A549 (cell line): ENCODE measurements around the gene COX5A. TPM values are rescaled to one million over a fixed set of nuclear protein-coding genes. Genes with fewer than 3 reads are reported as not detected.

Source experiments
- ATAC-seq, 2 experiments: fragments of 200-7000 bp in 1 of 2; fragments of >200 bp in 1 of 2; cut with Nextera tagmentation in 1 of 2; cut with Tn5 transposase in 1 of 2; 3 replicates each; pipeline versions ENCODE4 v1.8.0 to v1.9.1; 2018 to 2020; ENCODE audit warnings: mild to moderate bottlenecking in 1 of 2, moderate library complexity in 1 of 2
- CTCF ChIA-PET: fragments of 300-600 bp; sonication (Branson Sonifier 250); formaldehyde crosslinking; extraction: SDS; loops from one replicate; lab custom pipeline; 2021; ENCODE audit warnings: antibody characterized with exemption, inconsistent platforms; lab: Yijun Ruan, JAX
- POLR2A ChIA-PET: fragments of 350-600 bp; formaldehyde crosslinking; extraction: SDS; loops from one replicate; lab custom pipeline; 2021; ENCODE audit warnings: antibody characterized with exemption, inconsistent platforms; lab: Yijun Ruan, JAX
- DNase-seq, 2 experiments: peaks; one replicate each; pipeline versions ENCODE4 v3.0.0 to v3.0.0-alpha.2; 2011 to 2016; ENCODE audit warnings: low read depth in 1 of 2, low spot score in 1 of 2
- FAIRE-seq: peaks from 2 replicates; lab custom pipeline; 2011; peaks lifted over from hg19 to GRCh38; lab: Jason Lieb, UNC
- H3K27ac ChIP-seq, 2 experiments: fragments of >200 bp; sonication (Bioruptor Twin); formaldehyde crosslinking; 3 replicates each; pipeline ENCODE4 v1.5.1; 2016 to 2017
- H3K4me1 ChIP-seq: fragments of >200 bp; sonication (Bioruptor Twin); formaldehyde crosslinking; 3 replicates; pipeline ENCODE4 v1.6.1; 2016
- H3K4me2 ChIP-seq: fragments of >200 bp; sonication (Bioruptor Twin); formaldehyde crosslinking; 3 replicates; pipeline ENCODE4 v1.6.1; 2016
- H3K4me3 ChIP-seq: fragments of >200 bp; sonication (Bioruptor Twin); formaldehyde crosslinking; 3 replicates; pipeline ENCODE4 v1.5.1; 2016
- H3K9me3 ChIP-seq: fragments of >200 bp; sonication (Bioruptor Twin); formaldehyde crosslinking; 3 replicates; pipeline ENCODE4 v1.6.1; 2016
- BCL3 ChIP-seq: fragments of >200 bp; sonication (Bioruptor Twin); formaldehyde crosslinking; IDR thresholded peaks from 3 replicates; pipeline ENCODE4 v1.6.1; 2016
- BHLHE40 ChIP-seq: IDR thresholded peaks from 2 replicates; pipeline ENCODE4 v1.6.1; 2012; ENCODE audit warnings: low read depth, low read length, inconsistent platforms
- CBX2 ChIP-seq: fragments of 200-600 bp; sonication (generic); IDR thresholded peaks from 2 replicates; pipeline ENCODE4 v1.6.1; 2016; ENCODE audit warnings: low read depth, mild to moderate bottlenecking, borderline replicate concordance
- CBX8 ChIP-seq: fragments of 200-600 bp; sonication (generic); IDR thresholded peaks from 2 replicates; pipeline ENCODE4 v1.6.1; 2016
- CEBPB ChIP-seq, 2 experiments: fragments of >200 bp in 1 of 2; sonication (Bioruptor Twin) in 1 of 2; formaldehyde crosslinking in 1 of 2; IDR thresholded peaks; 2 replicates each; pipeline ENCODE4 v1.6.1; 2012 to 2016
- CHD2 ChIP-seq: fragments of 150-350 bp; IDR thresholded peaks from 2 replicates; pipeline ENCODE4 v1.6.1; 2014; ENCODE audit warnings: low read length; ENCODE audit not compliant: partially characterized antibody
- CHD4 ChIP-seq: fragments of 200-600 bp; sonication (generic); IDR thresholded peaks from 2 replicates; pipeline ENCODE4 v1.6.1; 2016; ENCODE audit warnings: antibody characterized with exemption, mild to moderate bottlenecking, borderline replicate concordance
- EHF ChIP-seq: fragments of 250-450 bp; sonication (Bioruptor Pico); IDR thresholded peaks from 2 replicates; pipeline ENCODE4 v1.5.0; 2020; ENCODE audit warnings: mild to moderate bottlenecking
- FOSB ChIP-seq: fragments of 250-450 bp; sonication (Bioruptor Pico); IDR thresholded peaks from 2 replicates; pipeline ENCODE4 v1.5.0; 2020; ENCODE audit warnings: mild to moderate bottlenecking, moderate library complexity
- FOSL2 ChIP-seq, 2 experiments: fragments of 450-650 bp in 1 of 2; fragments of >200 bp in 1 of 2; sonication (Bioruptor Twin) in 1 of 2; formaldehyde crosslinking; IDR thresholded peaks; 2 replicates each; pipeline versions ENCODE4 v1.5.0 to v1.6.1; 2016 to 2020; ENCODE audit warnings: mild to moderate bottlenecking in 1 of 2, moderate library complexity in 1 of 2
- GATA3 ChIP-seq: IDR thresholded peaks from 2 replicates; pipeline ENCODE4 v1.6.1; 2012; ENCODE audit warnings: borderline replicate concordance
- HOXB13 ChIP-seq: fragments of 250-450 bp; sonication (Bioruptor Pico); IDR thresholded peaks from 2 replicates; pipeline ENCODE4 v1.5.0; 2020; ENCODE audit warnings: low read depth, mild to moderate bottlenecking, moderate library complexity
- HOXB5 ChIP-seq: fragments of 250-450 bp; sonication (Bioruptor Pico); IDR thresholded peaks from 2 replicates; pipeline ENCODE4 v1.5.0; 2020; ENCODE audit warnings: mild to moderate bottlenecking, moderate library complexity
- NR3C1 ChIP-seq: fragments of >200 bp; sonication (Bioruptor Twin); formaldehyde crosslinking; IDR thresholded peaks from 3 replicates; pipeline ENCODE4 v1.6.1; 2017
- PBX3 ChIP-seq: IDR thresholded peaks from 2 replicates; pipeline ENCODE4 v1.6.1; 2012
- POLR2A ChIP-seq: IDR thresholded peaks from 2 replicates; pipeline ENCODE4 v1.6.1; 2012; ENCODE audit warnings: mild to moderate bottlenecking, low read length
- RAD21 ChIP-seq, 2 experiments: fragments of >200 bp in 1 of 2; sonication (Bioruptor Twin) in 1 of 2; formaldehyde crosslinking in 1 of 2; IDR thresholded peaks in 1 of 2; conservative IDR thresholded peaks in 1 of 2; 2 replicates in 1 of 2; 3 replicates in 1 of 2; pipeline ENCODE4 v1.6.1; 2012 to 2018; ENCODE audit warnings: inconsistent platforms in 1 of 2
- REST ChIP-seq: fragments of 200-600 bp; sonication (generic); IDR thresholded peaks from 2 replicates; pipeline ENCODE4 v1.6.1; 2016; ENCODE audit warnings: antibody characterized with exemption, mild to moderate bottlenecking, moderate library complexity
- ZSCAN20 ChIP-seq: fragments of 250-450 bp; sonication (Bioruptor Pico); IDR thresholded peaks from 2 replicates; pipeline ENCODE4 v1.8.0; 2022; ENCODE audit warnings: mild to moderate bottlenecking, moderate library complexity
- WGBS: methylation state at CpG from one replicate; pipeline ENCODE4 v1.1.6; 2017; ENCODE audit errors: missing lambda C conversion rate; 5-methylcytosine and 5-hydroxymethylcytosine counted together
- polyA plus RNA-seq, 4 experiments: library from polyadenylated mRNA; depleted of rRNA in 3 of 4; stranded (reverse); fragments of >200 nt; fragmentation: RNase III in 1 of 4; extraction: RNeasy Plus Mini Kit Qiagen cat#74134 plus additional on column Dnase treatment in 1 of 4; gene quantifications; 2 replicates in 3 of 4; 3 replicates in 1 of 4; pipeline ENCODE4 v1.2.3, GENCODE V29; 2011 to 2017

Gene COX5A
- polyA plus RNA-seq, 2 of the 4 experiments (the other 2 are of a cell fraction) = 328 to 478 TPM

GRCh38 chr15:74955796-74956647 lies 18.1 kb upstream of the COX5A start (continued):
- TF ChIP-seq RAD21 (conservative IDR thresholded peaks at IDR 0.05 in 1 of 2, IDR thresholded peaks at IDR 0.05 in 1 of 2) = peak; percentile 19 to 38; a peak in 3 of 5 replicates

GRCh38 chr15:74955017-74955416 lies 17.1 kb upstream of the COX5A start:
- CTCF ChIA-PET = interaction anchor here (0.7 to 10.3 kb wide), 16 partner anchors 8 to 353 kb away, joined by 3 to 107 read pairs (median 4); partner anchors contain the start of gene SCAMP5
- POLR2A ChIA-PET = interaction anchor here (0.6 to 2.5 kb wide), 3 partner anchors 40 to 69 kb away, joined by 5 to 8 read pairs (median 7); partner anchors contain the start of genes FAM219B and SCAMP5
- 0 out of 3 replicates have a peak overlapping the region, but pooled peaks have one; percentile 53 for H3K4me3 ChIP-seq
- ATAC-seq (no peak), FAIRE-seq (no peak), DNase-seq (no peak)
- H3K4me1 ChIP-seq = peaks cover 43% of the 10 kb centered on the region
- H3K27ac ChIP-seq = peak overlapping the region in 1 of 2 experiments; percentile 38; a peak in 1 of 6 replicates
- H3K9me3 ChIP-seq = no peaks in the 10 kb centered on the region
- 86% methylated on average over 8 of the region's 8 CpGs for WGBS
- H3K4me2 ChIP-seq = peak overlapping the region; percentile 78
- TF ChIP-seq CHD2 (no peak), BHLHE40 (no peak), HOXB5 (CRISPR knock-in tag) (no peak), HOXB13 (CRISPR knock-in tag) (no peak), ZSCAN20 (CRISPR knock-in tag) (no peak), EHF (no peak), NR3C1 (no peak), REST (no peak), CBX8 (no peak), CHD4 (no peak), BCL3 (no peak), CEBPB (IDR thresholded peaks at IDR 0.05) (no peak), PBX3 (no peak), CBX2 (no peak), FOSB (CRISPR knock-in tag) (no peak), GATA3 (no peak), POLR2A (no peak), FOSL2 (IDR thresholded peaks at IDR 0.05) (no peak), FOSL2 (CRISPR knock-in tag; IDR thresholded peaks at IDR 0.05) (no peak)
